HEK293 (cell line): ENCODE results near the gene AFF3.

ENCODE experiments used
- CTCF ChIA-PET: fragments of 350-600 bp; formaldehyde crosslinking; extraction: SDS; loops from one replicate; lab custom pipeline; 2021; ENCODE audit warnings: antibody characterized with exemption; lab: Yijun Ruan, JAX
- POLR2A ChIA-PET: fragments of 300-600 bp; formaldehyde crosslinking; extraction: SDS; loops from one replicate; lab custom pipeline; 2020; ENCODE audit warnings: antibody characterized with exemption, inconsistent platforms; lab: Yijun Ruan, JAX
- H3K27ac ChIP-seq: fragments of 200-500 bp; sonication (Bioruptor generic); 2 replicates; pipeline ENCODE4 v1.5.1; 2014; ENCODE audit warnings: low read depth, low read length, control low read depth, inconsistent platforms; ENCODE audit errors: extremely low read depth
- H3K36me3 ChIP-seq, 2 experiments: fragments of 200-500 bp in 1 of 2; sonication (Bioruptor generic) in 1 of 2; 1 replicate in 1 of 2; 2 replicates in 1 of 2; pipeline ENCODE4 v1.5.1; 2014 to 2017; ENCODE audit warnings: inconsistent platforms in 2 of 2, low read length in 2 of 2; ENCODE audit not compliant: control insufficient read depth in 2 of 2, insufficient read depth in 1 of 2
- H3K4me1 ChIP-seq: fragments of 200-500 bp; sonication (Bioruptor generic); 2 replicates; pipeline ENCODE4 v1.5.1; 2014; ENCODE audit warnings: mild to moderate bottlenecking, low read length, inconsistent platforms; ENCODE audit not compliant: control insufficient read depth, insufficient read depth
- H3K4me3 ChIP-seq: 2 replicates; pipeline ENCODE4 v1.5.1; 2011; ENCODE audit warnings: low read depth, mild to moderate bottlenecking, control low read depth, low read length, moderate library complexity
- H3K9me3 ChIP-seq: fragments of 200-500 bp; sonication (Bioruptor generic); 2 replicates; pipeline ENCODE4 v1.5.1; 2014; ENCODE audit warnings: low read depth, low read length, inconsistent platforms; ENCODE audit not compliant: control insufficient read depth, insufficient read depth
- GLIS1 ChIP-seq: fragments of 450-650 bp; formaldehyde crosslinking; IDR thresholded peaks from 2 replicates; pipeline ENCODE4 v1.5.1; 2016; ENCODE audit warnings: missing biosample characterization, missing genetic modification characterization
- OVOL3 ChIP-seq: fragments of 450-650 bp; formaldehyde crosslinking; IDR thresholded peaks from 2 replicates; pipeline ENCODE4 v1.5.1; 2016; ENCODE audit warnings: missing biosample characterization, missing genetic modification characterization
- SP3 ChIP-seq: fragments of 450-650 bp; formaldehyde crosslinking; IDR thresholded peaks from 2 replicates; pipeline ENCODE4 v1.5.1; 2016; ENCODE audit warnings: missing biosample characterization, missing genetic modification characterization
- ZIC2 ChIP-seq: fragments of 450-650 bp; formaldehyde crosslinking; IDR thresholded peaks from 2 replicates; pipeline ENCODE4 v1.5.1; 2016; ENCODE audit warnings: missing biosample characterization, missing genetic modification characterization
- ZNF10 ChIP-seq: fragments of 450-650 bp; formaldehyde crosslinking; IDR thresholded peaks from 2 replicates; pipeline ENCODE4 v1.5.1; 2017; ENCODE audit warnings: missing biosample characterization, missing genetic modification characterization
- ZNF138 ChIP-seq: fragments of 450-650 bp; formaldehyde crosslinking; IDR thresholded peaks from 2 replicates; pipeline ENCODE4 v1.5.1; 2016; ENCODE audit warnings: missing biosample characterization, missing genetic modification characterization, borderline replicate concordance
- ZNF140 ChIP-seq: fragments of 450-650 bp; formaldehyde crosslinking; IDR thresholded peaks from 2 replicates; pipeline ENCODE4 v1.5.1; 2016; ENCODE audit warnings: missing biosample characterization, missing genetic modification characterization
- ZNF324 ChIP-seq: fragments of 450-650 bp; formaldehyde crosslinking; IDR thresholded peaks from 2 replicates; pipeline ENCODE4 v1.5.1; 2016; ENCODE audit warnings: missing biosample characterization, missing genetic modification characterization
- ZNF335 ChIP-seq: fragments of 450-650 bp; formaldehyde crosslinking; conservative IDR thresholded peaks from 2 replicates; pipeline ENCODE4 v1.5.1; 2016; ENCODE audit warnings: missing biosample characterization, missing genetic modification characterization
- ZNF350 ChIP-seq: fragments of 450-650 bp; formaldehyde crosslinking; IDR thresholded peaks from 2 replicates; pipeline ENCODE4 v1.5.0; 2017; ENCODE audit warnings: missing biosample characterization, mild to moderate bottlenecking, missing genetic modification characterization
- ZNF391 ChIP-seq: fragments of 450-650 bp; formaldehyde crosslinking; IDR thresholded peaks from 2 replicates; pipeline ENCODE4 v1.5.1; 2016; ENCODE audit warnings: low read depth, missing biosample characterization, missing genetic modification characterization, borderline replicate concordance
- ZNF548 ChIP-seq: fragments of 450-650 bp; formaldehyde crosslinking; IDR thresholded peaks from 2 replicates; pipeline ENCODE4 v1.5.1; 2016; ENCODE audit warnings: missing biosample characterization, missing genetic modification characterization
- ZNF549 ChIP-seq: fragments of 450-650 bp; IDR thresholded peaks from 2 replicates; pipeline ENCODE4 v1.5.1; 2018; ENCODE audit warnings: missing biosample characterization, missing genetic modification characterization, mild to moderate bottlenecking, inconsistent platforms, moderate library complexity
- ZNF600 ChIP-seq: fragments of 450-650 bp; formaldehyde crosslinking; IDR thresholded peaks from 2 replicates; pipeline ENCODE4 v1.5.1; 2016; ENCODE audit warnings: missing biosample characterization, missing genetic modification characterization
- ZNF664 ChIP-seq: fragments of 450-650 bp; formaldehyde crosslinking; IDR thresholded peaks from 2 replicates; pipeline ENCODE4 v1.5.1; 2016; ENCODE audit warnings: missing biosample characterization, missing genetic modification characterization
- ZNF777 ChIP-seq: fragments of 450-650 bp; formaldehyde crosslinking; IDR thresholded peaks from 2 replicates; pipeline ENCODE4 v1.5.1; 2017; ENCODE audit warnings: missing biosample characterization, missing genetic modification characterization, borderline replicate concordance
- TF ChIP-seq, protein P1 (sequence below): fragments of 450-650 bp; formaldehyde crosslinking; IDR thresholded peaks from 2 replicates; pipeline ENCODE4 v1.5.1; 2016; ENCODE audit warnings: missing biosample characterization, missing genetic modification characterization, borderline replicate concordance
- TF ChIP-seq, protein P2 (sequence below): fragments of 450-650 bp; formaldehyde crosslinking; IDR thresholded peaks from 2 replicates; pipeline ENCODE4 v1.5.1; 2016; ENCODE audit warnings: missing biosample characterization, missing genetic modification characterization

AFF3 gene

DNA sequence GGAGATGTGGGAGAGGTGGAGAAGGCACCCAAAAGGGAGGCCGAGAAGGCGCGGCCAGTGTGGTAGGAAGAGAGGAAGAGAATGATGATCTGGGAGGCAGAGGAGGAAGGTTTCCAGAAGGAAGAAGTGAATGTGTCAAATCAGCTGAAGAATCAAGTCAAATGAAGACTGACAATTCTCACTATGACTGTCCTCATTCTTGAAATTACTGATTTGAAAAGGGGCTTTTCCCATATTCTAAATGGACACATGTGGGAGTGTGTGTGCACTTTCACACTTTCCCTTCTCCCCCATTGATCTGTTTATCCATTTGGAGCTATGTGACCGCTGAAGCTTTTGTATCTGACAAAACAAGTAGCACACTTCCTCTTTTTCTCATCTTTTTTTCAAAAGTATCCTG, 6.1 kb downstream of the AFF3 start:
- Histone ChIP-seq H3K4me1 (no peaks in the 10 kb centered on the region), H3K9me3 (no peaks in the 10 kb centered on the region)
- TF ChIP-seq ZNF777 (tag by site-specific recombination), result no peak
- TF ChIP-seq ZNF600 (tag by site-specific recombination), result no peak
- TF ChIP-seq ZNF548, result no peak
- TF ChIP-seq ZNF324 (tag by site-specific recombination), result no peak
- TF ChIP-seq ZNF140 (tag by site-specific recombination), result no peak
- TF ChIP-seq, all 188 proteins: peak for 0
- POLR2A ChIA-PET, result no interaction called here
- CTCF ChIA-PET, result no interaction called here
- H3K36me3 ChIP-seq, result no peaks in the 10 kb centered on the region
- no peak overlapping the region for H3K27ac ChIP-seq
- H3K4me3 ChIP-seq, result no peak overlapping the region

DNA sequence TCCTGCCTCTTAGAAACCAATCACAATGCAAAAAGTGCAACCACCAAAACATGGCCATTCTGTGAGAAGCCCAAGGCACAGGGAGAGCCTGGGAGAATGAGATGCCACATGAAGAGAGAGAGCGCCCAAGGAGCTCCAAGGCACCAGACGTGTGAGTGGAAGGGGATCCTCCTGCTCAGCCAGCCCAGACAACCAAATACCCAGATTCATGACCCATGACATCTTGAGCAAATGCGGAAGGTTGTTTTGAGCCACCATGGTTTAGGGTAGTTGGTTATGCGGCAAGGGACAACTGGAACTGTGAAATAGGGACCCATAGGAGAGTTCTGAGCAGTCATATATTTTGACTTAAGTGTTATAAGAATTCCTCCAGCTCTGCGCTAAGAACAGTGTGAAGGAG, 7.0 kb downstream of the AFF3 start:
- Histone ChIP-seq H3K27ac (no peak overlapping the region), H3K9me3 (no peaks in the 10 kb centered on the region), H3K36me3 (no peaks in the 10 kb centered on the region), H3K4me3 (no peak overlapping the region), H3K4me1 (no peaks in the 10 kb centered on the region)
- TF ChIP-seq ZNF391 (tag by site-specific recombination) (no peak), ZNF549 (tag by site-specific recombination) (no peak), ZNF350 (no peak), ZNF10 (tag by site-specific recombination) (no peak), ZNF664 (no peak), ZNF335 (tag by site-specific recombination) (no peak), SP3 (no peak), OVOL3 (no peak)
- TF ChIP-seq, protein P1, sequence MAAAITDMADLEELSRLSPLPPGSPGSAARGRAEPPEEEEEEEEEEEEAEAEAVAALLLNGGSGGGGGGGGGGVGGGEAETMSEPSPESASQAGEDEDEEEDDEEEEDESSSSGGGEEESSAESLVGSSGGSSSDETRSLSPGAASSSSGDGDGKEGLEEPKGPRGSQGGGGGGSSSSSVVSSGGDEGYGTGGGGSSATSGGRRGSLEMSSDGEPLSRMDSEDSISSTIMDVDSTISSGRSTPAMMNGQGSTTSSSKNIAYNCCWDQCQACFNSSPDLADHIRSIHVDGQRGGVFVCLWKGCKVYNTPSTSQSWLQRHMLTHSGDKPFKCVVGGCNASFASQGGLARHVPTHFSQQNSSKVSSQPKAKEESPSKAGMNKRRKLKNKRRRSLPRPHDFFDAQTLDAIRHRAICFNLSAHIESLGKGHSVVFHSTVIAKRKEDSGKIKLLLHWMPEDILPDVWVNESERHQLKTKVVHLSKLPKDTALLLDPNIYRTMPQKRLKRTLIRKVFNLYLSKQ (tag by site-specific recombination), result no peak
- POLR2A ChIA-PET, result no interaction called here
- CTCF ChIA-PET, result no interaction called here

DNA sequence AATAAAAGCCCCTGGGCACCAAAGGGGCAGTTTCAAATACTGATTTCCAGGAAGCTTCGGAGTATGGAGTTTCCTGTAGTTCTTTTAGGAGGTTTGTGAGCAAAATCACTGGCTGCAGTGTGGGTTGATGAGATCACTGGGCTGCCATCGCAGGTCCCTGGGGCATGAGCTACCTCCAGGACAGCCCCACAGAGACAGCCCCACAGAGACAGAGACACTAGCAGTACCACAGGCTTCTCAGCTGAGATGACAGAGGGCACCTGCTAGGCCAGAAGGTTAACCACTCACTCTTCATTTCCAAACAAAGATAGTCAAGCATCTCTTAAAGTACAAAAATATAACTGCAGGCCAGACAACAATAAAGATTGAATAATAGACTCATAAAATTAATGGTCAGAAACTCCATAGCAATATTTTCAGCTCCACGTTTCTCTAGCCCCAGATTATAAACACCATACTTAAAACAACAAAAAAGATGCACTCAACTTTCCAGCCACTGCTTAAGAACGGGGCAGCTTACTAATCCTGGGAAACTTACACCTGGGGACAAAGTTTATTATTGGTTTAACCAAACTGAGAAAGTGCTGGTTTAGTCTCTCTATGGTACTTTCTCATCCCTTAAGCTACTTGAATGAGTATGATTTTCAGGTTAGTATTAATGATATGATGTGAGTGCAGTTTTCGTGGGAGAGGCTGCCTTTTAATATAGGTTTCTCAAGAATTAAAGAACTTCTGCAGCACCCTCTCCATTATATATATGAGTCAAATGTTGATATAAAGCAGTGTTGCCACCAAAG, 11.6 kb downstream of the AFF3 start:
- Histone ChIP-seq H3K36me3 (no peaks in the 10 kb centered on the region), H3K9me3 (no peaks in the 10 kb centered on the region), H3K4me3 (no peak overlapping the region), H3K4me1 (no peaks in the 10 kb centered on the region), H3K27ac (no peak overlapping the region)
- CTCF ChIA-PET, result interaction anchor here (1.1 kb wide), 1 partner anchor 116 kb away, joined by 4 read pairs; no protein-coding TSS in a partner anchor
- TF ChIP-seq GLIS1 (tag by site-specific recombination), result peak; percentile 76
- TF ChIP-seq, protein P2, sequence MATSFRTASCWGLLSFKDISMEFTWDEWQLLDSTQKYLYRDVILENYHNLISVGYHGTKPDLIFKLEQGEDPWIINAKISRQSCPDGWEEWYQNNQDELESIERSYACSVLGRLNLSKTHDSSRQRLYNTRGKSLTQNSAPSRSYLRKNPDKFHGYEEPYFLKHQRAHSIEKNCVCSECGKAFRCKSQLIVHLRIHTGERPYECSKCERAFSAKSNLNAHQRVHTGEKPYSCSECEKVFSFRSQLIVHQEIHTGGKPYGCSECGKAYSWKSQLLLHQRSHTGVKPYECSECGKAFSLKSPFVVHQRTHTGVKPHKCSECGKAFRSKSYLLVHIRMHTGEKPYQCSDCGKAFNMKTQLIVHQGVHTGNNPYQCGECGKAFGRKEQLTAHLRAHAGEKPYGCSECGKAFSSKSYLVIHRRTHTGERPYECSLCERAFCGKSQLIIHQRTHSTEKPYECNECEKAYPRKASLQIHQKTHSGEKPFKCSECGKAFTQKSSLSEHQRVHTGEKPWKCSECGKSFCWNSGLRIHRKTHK (tag by site-specific recombination), result no peak
- TF ChIP-seq, all 188 proteins: peak for 1
- POLR2A ChIA-PET, result no interaction called here

DNA sequence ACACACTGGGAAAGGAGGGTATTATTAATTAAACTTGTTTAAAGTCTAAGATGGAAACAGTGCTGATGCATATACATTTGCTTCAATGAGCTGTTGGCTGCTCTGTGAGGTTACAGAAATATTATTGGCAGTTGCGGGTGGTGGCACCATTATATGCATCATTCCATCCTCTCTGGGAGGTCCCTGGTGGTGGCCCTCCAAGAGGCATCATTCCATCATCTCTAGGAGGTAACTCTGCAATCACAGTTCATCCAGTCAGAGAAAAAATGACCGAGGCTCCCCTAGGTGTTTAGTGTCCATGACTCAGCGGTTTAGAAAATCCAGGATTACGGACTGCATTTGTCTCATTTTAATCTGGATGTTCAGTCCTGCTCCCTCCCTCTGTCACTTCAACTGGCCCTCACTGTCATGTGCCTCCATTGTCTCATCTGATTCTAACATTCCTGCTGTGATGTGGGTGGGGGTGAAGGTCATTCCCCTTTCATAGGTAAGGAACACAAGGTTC, 15.4 kb downstream of the AFF3 start:
- ChIA-PET CTCF (no interaction called here), POLR2A (no interaction called here)
- Histone ChIP-seq H3K4me3 (no peak overlapping the region), H3K9me3 (no peaks in the 10 kb centered on the region), H3K27ac (no peak overlapping the region), H3K4me1 (no peaks in the 10 kb centered on the region), H3K36me3 (no peaks in the 10 kb centered on the region)
- TF ChIP-seq ZIC2 (0 out of 2 replicates have a peak, but pooled peaks have one; percentile 8), GLIS1 (tag by site-specific recombination) (peak; percentile 92), ZNF138 (no peak)
